Parathyroid adenoma (tissue), 2 donors: ENCODE results near the gene NDUFA8.

Experiments used
- H2AFZ ChIP-seq: fragments of 300-600 bp; sonication (generic); one replicate; pipeline ENCODE4 v1.7.0; 2017; ENCODE audit warnings: antibody characterized with exemption, mild to moderate bottlenecking
- H3K27ac ChIP-seq: fragments of 300-600 bp; sonication (generic); one replicate; pipeline ENCODE4 v1.7.0; 2017
- H3K27me3 ChIP-seq: fragments of 300-600 bp; sonication (generic); one replicate; pipeline ENCODE4 v1.7.0; 2017; ENCODE audit warnings: low read length; ENCODE audit not compliant: control insufficient read depth, insufficient read depth
- H3K36me3 ChIP-seq: fragments of 300-600 bp; sonication (generic); one replicate; pipeline ENCODE4 v1.7.0; 2017; ENCODE audit warnings: low read length; ENCODE audit not compliant: control insufficient read depth, insufficient read depth
- H3K4me1 ChIP-seq: fragments of 300-600 bp; sonication (generic); one replicate; pipeline ENCODE4 v1.7.0; 2017; ENCODE audit warnings: control low read depth
- H3K4me2 ChIP-seq: fragments of 300-600 bp; sonication (generic); one replicate; pipeline ENCODE4 v1.7.0; 2017; ENCODE audit warnings: low read length
- H3K4me3 ChIP-seq: fragments of 300-600 bp; sonication (generic); one replicate; pipeline ENCODE4 v1.7.0; 2017; ENCODE audit warnings: low read depth, low read length
- H3K79me2 ChIP-seq: fragments of 300-600 bp; sonication (generic); one replicate; pipeline ENCODE4 v1.7.0; 2017; ENCODE audit warnings: control low read depth
- H3K9ac ChIP-seq: fragments of 300-600 bp; sonication (generic); one replicate; pipeline ENCODE4 v1.7.0; 2017; ENCODE audit warnings: mild to moderate bottlenecking
- H3K9me3 ChIP-seq: fragments of 300-600 bp; sonication (generic); one replicate; pipeline ENCODE4 v1.7.0; 2017; ENCODE audit warnings: low read length; ENCODE audit not compliant: control insufficient read depth
- TF ChIP-seq, protein P1 (sequence below): fragments of 300-600 bp; sonication (generic); IDR thresholded peaks from one replicate; pipeline ENCODE4 v1.7.0; 2017; ENCODE audit warnings: antibody characterized with exemption, mild to moderate bottlenecking
- donor health status: primary hyperparathyroidism.

The NDUFA8 gene

DNA sequence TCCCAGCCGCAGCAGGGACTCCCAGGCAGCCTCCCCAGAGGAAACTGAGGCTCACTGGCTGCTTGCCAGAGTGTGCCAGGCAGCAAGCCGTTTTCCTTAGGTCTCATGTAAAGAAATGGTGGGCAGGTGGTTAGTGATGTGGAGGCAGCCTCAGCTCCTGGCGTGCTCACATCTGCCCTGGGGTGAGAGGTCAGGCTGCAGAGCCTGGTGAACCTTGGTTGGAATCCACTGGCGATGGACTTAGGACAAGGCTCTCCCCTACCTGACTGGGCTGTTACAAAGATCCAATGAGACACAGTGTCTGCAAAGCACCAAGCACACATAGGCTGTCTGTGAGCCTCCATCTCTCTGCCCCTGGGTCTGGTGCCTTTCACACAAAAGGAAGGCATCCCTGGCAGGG lies 38.3 kb upstream of the NDUFA8 start:
- no peaks in the 10 kb centered on the region for H3K79me2 ChIP-seq
- no peaks in the 10 kb centered on the region for H3K27me3 ChIP-seq
- no peaks in the 10 kb centered on the region for H3K36me3 ChIP-seq
- H3K4me3 ChIP-seq: no peak overlapping the region
- H3K4me1 ChIP-seq: no peaks in the 10 kb centered on the region
- H2AFZ ChIP-seq: no peak overlapping the region
- TF ChIP-seq, protein P1, sequence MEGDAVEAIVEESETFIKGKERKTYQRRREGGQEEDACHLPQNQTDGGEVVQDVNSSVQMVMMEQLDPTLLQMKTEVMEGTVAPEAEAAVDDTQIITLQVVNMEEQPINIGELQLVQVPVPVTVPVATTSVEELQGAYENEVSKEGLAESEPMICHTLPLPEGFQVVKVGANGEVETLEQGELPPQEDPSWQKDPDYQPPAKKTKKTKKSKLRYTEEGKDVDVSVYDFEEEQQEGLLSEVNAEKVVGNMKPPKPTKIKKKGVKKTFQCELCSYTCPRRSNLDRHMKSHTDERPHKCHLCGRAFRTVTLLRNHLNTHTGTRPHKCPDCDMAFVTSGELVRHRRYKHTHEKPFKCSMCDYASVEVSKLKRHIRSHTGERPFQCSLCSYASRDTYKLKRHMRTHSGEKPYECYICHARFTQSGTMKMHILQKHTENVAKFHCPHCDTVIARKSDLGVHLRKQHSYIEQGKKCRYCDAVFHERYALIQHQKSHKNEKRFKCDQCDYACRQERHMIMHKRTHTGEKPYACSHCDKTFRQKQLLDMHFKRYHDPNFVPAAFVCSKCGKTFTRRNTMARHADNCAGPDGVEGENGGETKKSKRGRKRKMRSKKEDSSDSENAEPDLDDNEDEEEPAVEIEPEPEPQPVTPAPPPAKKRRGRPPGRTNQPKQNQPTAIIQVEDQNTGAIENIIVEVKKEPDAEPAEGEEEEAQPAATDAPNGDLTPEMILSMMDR: no peak
- H3K9ac ChIP-seq: no peak overlapping the region
- no peaks in the 10 kb centered on the region for H3K9me3 ChIP-seq
- H3K4me2 ChIP-seq: no peak overlapping the region
- no peak overlapping the region for H3K27ac ChIP-seq

DNA sequence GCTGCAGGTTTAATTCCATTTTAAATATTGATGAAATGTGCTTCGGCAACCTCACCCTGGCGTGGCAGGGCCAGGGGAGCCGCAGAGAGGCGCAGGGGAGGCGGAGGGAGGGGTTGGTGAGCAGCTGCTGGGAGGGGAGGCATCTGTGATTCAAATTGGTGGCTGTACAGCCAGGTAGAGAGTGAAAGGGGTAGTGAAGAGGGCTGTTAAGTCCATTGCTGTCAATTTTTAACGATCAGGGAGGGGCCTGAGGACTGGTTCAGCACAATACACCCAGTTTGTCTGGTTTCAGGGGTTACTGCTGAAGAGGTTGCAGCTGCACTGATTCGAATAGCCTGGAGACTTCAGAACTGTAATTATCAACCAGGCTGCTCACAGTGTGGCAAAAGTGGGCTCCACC lies 37.8 kb upstream of the NDUFA8 start:
- Histone ChIP-seq H3K27ac (no peak overlapping the region), H3K9ac (no peak overlapping the region), H3K4me2 (no peak overlapping the region), H3K36me3 (no peaks in the 10 kb centered on the region), H3K79me2 (no peaks in the 10 kb centered on the region), H2AFZ (no peak overlapping the region), H3K9me3 (no peaks in the 10 kb centered on the region), H3K4me1 (no peaks in the 10 kb centered on the region), H3K27me3 (no peaks in the 10 kb centered on the region), H3K4me3 (no peak overlapping the region)
- TF ChIP-seq, protein P1: no peak

DNA sequence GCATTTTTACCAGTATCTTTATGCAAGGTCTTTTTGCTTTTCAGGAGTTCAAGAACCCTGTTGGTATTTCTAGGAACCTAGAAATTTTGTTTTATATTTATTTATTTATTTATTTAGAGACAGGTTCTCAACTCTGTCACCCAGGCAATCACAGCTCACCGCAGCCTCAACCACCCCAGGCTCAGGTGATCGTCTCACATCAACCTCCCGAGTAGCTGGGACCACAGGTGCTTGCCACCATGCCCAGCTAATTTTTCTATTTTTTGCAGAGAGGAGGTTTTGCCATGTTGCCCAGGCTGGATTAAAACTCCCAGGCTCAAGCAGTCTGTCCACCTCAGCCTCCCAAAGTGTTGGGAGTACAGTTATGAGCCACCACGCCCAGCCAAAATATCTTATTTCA lies 36.3 kb upstream of the NDUFA8 start:
- Histone ChIP-seq H3K4me1 (no peaks in the 10 kb centered on the region), H3K4me2 (no peak overlapping the region), H3K9ac (no peak overlapping the region), H2AFZ (no peak overlapping the region), H3K27me3 (no peaks in the 10 kb centered on the region), H3K4me3 (no peak overlapping the region), H3K79me2 (no peaks in the 10 kb centered on the region), H3K9me3 (no peaks in the 10 kb centered on the region), H3K27ac (no peak overlapping the region), H3K36me3 (no peaks in the 10 kb centered on the region)
- TF ChIP-seq, protein P1: no peak

DNA sequence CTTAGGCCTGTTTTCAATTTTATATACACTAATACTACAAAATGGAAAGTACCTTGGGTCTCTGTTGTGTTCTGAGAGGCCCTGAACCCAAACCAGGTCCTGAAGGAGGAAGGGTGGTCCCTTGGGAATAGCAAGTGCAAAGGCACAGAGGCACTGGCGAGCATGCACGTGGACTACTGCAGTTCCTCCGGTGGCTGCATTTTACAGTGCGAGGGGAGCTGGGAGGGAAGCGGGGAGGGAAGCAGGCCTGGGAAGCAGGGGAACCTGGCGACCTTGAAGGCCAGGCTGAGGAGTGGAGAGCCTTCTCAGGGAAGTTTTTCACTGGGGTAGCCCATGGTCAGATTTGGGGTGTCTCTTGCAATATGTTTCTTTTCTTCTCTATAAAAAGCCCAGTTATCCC lies 34.1 kb upstream of the NDUFA8 start:
- TF ChIP-seq, protein P1: no peak
- no peaks in the 10 kb centered on the region for H3K79me2 ChIP-seq
- H3K27me3 ChIP-seq: no peaks in the 10 kb centered on the region
- no peaks in the 10 kb centered on the region for H3K9me3 ChIP-seq
- H3K9ac ChIP-seq: no peak overlapping the region
- H3K27ac ChIP-seq: no peak overlapping the region
- H3K4me1 ChIP-seq: no peaks in the 10 kb centered on the region
- H2AFZ ChIP-seq: no peak overlapping the region
- no peaks in the 10 kb centered on the region for H3K36me3 ChIP-seq
- no peak overlapping the region for H3K4me2 ChIP-seq
- no peak overlapping the region for H3K4me3 ChIP-seq

DNA sequence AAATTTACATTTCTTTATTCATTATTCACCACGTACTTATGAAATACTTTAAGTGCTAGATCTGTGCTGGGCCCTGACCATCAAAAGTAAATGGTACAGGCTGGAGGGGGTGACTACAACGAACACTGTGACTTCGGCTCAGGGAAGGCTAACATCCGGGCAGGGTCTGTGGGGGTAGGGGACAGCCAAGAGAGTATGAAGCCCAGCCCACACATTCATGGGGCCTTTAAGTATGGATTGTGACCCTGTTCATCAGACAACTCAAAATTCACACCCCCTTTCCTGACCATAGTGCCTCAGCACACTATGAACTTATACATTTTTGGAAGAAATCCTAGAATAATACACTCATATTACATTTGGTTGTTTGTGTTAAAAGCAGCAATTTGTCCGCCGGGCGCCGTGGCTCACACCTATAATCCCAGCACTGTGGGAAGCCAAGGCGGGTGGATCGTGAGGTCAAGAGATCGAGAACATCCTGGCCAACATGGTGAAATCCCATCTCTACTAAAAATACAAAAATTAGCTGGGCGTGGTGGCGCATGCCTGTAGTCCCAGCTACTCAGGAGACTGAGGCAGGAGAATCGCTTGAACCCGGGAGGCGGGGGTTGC lies 33.4 kb upstream of the NDUFA8 start:
- TF ChIP-seq, protein P1: no peak

More for the DNA sequence above, 33.4 kb upstream of the NDUFA8 start:
- Histone ChIP-seq H3K4me1 (no peaks in the 10 kb centered on the region), H3K4me2 (no peak overlapping the region), H3K36me3 (no peaks in the 10 kb centered on the region), H3K27ac (no peak overlapping the region), H3K27me3 (no peaks in the 10 kb centered on the region), H3K79me2 (no peaks in the 10 kb centered on the region), H3K9ac (no peak overlapping the region), H2AFZ (no peak overlapping the region), H3K9me3 (no peaks in the 10 kb centered on the region), H3K4me3 (no peak overlapping the region)
